Measurements from ENCODE around the gene GRIK3.

The GRIK3 gene

DNA sequence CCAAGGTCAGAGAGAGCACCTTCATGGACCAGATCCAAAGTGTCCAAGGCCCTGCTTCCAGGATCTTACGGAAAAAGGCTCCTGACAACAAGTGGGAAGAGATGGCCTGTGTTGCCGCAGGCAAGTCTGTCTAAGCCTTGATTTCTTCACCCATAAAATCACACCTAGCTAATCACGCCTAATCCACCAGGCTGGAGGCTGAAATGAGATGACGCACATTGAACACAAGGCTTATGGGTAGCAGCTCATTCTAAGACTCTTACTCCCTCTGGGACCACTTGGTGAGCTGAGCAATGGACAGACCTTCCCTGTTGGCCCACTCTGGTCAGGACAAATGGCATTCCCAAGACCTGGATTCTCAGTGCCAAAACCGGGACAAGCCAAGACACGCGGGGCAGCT is 38.2 kb downstream of the GRIK3 start:
- TF ChIP-seq, protein P1, sequence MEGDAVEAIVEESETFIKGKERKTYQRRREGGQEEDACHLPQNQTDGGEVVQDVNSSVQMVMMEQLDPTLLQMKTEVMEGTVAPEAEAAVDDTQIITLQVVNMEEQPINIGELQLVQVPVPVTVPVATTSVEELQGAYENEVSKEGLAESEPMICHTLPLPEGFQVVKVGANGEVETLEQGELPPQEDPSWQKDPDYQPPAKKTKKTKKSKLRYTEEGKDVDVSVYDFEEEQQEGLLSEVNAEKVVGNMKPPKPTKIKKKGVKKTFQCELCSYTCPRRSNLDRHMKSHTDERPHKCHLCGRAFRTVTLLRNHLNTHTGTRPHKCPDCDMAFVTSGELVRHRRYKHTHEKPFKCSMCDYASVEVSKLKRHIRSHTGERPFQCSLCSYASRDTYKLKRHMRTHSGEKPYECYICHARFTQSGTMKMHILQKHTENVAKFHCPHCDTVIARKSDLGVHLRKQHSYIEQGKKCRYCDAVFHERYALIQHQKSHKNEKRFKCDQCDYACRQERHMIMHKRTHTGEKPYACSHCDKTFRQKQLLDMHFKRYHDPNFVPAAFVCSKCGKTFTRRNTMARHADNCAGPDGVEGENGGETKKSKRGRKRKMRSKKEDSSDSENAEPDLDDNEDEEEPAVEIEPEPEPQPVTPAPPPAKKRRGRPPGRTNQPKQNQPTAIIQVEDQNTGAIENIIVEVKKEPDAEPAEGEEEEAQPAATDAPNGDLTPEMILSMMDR (conservative IDR thresholded peaks at IDR 0.05): no peak
- TF ChIP-seq ZFX (IDR thresholded peaks at IDR 0.05): no peak
- H3K27ac ChIP-seq: no peak overlapping the region

DNA sequence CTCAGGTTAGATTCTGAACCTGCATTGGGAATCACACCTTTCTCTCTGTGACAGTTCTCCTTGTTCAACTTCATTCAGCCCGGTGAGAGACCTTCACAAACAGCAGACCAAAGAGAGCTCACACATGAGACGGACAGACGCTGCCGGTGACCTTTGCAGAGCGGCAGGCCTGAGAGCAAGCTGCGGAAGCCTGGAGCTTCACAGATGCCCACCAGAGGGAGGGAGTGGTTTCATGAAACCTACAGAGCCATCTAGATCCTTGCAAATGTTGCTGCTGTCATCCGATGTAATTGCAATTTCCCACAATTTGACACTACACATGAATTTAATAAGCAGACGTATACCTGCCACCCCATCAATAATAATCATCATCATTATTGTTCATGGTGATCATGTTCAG is 39.4 kb downstream of the GRIK3 start:
- no peak overlapping the region for H3K27ac ChIP-seq
- TF ChIP-seq, protein P1 (conservative IDR thresholded peaks at IDR 0.05): no peak
- no peak for TF ChIP-seq ZFX (IDR thresholded peaks at IDR 0.05)

DNA sequence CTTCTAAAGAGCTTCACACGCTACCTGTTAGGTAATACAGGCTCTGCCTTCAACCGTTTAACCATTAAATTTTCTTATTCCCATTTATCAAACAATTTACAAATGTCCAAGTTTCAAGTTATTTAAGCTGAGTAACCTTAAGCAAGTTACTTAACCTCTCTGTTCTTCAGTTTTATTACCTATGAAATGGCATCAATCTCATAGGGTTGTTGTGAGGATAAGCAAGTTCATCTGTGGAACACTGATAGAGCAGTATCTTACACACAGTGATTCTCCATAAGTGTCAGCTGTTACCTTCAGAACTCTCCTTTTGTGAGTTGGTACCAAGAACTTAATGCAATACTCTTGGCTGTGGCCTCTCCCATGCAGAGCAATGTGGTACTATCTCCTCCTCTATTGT is 40.0 kb downstream of the GRIK3 start:
- TF ChIP-seq ZFX (IDR thresholded peaks at IDR 0.05): no peak
- TF ChIP-seq, protein P1 (conservative IDR thresholded peaks at IDR 0.05): no peak

DNA sequence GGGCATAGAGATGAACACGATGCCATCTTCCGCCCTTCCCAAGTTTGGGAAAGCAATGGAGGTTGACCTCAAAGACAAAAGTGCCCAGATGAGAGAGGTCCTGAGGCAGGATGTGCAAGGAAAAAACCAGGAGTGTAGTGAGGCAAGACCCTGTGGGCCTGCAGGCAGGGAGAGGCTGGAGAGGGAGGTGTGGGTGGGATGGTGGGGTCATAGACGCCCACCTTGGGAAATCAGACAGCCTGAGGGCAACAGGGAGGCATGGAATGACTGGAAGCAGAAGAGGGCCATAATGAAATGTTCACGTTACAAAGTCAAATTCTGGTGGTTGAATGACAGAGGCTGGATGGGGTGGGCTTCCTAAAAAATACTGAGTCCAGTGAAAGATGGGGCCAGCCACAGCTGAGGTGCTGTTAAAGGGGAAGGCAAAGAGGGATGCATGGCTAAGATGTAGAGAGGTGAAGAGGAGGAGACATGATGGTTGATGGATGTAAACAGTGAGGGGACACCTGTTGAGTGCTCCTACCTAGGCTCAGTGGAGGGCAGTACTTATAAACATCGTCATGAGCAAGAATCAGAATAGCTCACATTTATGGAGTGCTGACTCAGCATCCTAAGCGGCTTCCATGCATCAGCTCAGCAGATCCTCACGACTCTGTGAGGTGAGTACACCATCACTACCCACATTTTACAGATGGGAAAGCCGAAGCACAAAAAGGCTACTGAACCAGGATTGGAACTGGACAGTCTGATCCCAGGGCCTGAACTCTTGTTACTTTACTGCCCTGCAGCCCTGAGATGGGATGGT is 42.0 kb downstream of the GRIK3 start:
- TF ChIP-seq ZFX (IDR thresholded peaks at IDR 0.05): no peak
- TF ChIP-seq, protein P1 (conservative IDR thresholded peaks at IDR 0.05): no peak

More for the DNA sequence above, 40.0 kb downstream of the GRIK3 start:
- no peak overlapping the region for H3K27ac ChIP-seq

DNA sequence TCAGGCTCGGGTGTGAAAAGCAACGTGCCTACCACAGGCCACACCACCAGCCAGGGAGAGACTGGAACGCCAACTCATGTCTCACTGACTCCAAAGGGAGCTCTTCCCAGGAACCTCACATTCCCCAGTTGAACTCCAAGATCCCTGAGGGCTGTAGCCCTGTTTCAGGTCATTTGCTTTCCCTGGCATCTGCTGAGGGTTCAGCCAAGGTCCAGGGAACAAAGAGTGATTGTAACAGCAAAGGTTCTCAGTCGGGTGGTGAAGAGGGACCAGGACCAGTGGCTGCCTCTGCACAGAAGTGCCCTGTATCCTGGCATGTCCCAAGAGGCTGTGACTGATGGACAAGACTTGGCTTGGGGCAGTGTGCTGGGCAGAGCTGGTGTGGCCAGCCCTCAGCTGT is 42.8 kb downstream of the GRIK3 start:
- H3K27ac ChIP-seq: no peak overlapping the region
- no peak for TF ChIP-seq ZFX (IDR thresholded peaks at IDR 0.05)
- TF ChIP-seq, protein P1 (conservative IDR thresholded peaks at IDR 0.05): no peak

More for the DNA sequence above, 42.0 kb downstream of the GRIK3 start:
- H3K27ac ChIP-seq: no peak overlapping the region

DNA sequence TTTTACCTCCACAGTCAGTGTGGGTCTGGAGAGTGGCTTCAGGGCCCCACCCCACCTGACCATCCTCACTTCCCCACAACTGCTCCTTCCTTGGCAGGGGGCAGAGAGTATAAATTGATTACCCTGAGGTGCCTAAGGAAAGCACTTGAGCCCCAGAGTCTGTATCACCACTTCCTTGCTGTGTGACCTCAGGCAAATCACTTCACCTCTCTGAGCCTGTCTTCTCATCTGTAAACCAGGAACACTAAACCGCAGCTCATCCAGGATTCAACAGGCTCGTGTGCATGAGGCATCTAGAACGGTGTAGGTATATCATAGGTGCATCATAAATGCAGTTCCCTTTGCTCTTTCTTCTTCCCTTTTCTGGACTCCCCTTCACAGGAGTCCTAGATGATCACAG is 43.4 kb downstream of the GRIK3 start:
- TF ChIP-seq ZFX (IDR thresholded peaks at IDR 0.05): no peak
- TF ChIP-seq, protein P1 (conservative IDR thresholded peaks at IDR 0.05): no peak
- no peak overlapping the region for H3K27ac ChIP-seq

DNA sequence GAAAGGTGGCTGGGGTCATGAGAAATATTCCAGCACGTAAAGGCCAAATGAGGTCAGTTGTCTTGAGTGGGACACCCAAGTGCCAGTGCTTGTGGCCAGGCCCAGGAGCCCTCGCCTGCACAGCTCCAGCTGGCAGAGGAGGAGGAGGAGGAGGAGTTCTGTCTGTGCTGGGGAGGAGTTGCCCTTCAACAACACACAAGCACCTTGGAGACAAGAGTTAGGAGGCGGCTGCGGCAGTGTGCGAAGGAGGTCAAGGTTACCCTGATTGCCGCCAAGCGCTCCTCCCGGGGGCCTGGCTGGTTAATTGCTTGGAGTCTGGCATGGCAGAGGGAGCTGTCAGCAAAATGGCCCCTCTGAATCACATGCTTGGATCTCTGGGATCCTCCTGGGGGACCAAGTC is 45.1 kb downstream of the GRIK3 start:
- TF ChIP-seq, protein P1 (conservative IDR thresholded peaks at IDR 0.05): no peak
- no peak for TF ChIP-seq ZFX (IDR thresholded peaks at IDR 0.05)

More for the DNA sequence above, 45.1 kb downstream of the GRIK3 start:
- H3K27ac ChIP-seq: no peak overlapping the region
